DMS153 treated with DMSO at 0.1 percent for 48 hours (cell line): Measurements from ENCODE around the gene DUSP12.
"Not testable (repeated sequence)": the region's sequence is repeated elsewhere in the genome, so short reads cannot be mapped to it uniquely, and the experiment has no call there.

Experiments used
- DNase-seq: peaks from one replicate; lab custom pipeline; 2025; ENCODE audit not compliant: unreplicated experiment; lab: John Stamatoyannopoulos, UW

DUSP12 gene

DNA sequence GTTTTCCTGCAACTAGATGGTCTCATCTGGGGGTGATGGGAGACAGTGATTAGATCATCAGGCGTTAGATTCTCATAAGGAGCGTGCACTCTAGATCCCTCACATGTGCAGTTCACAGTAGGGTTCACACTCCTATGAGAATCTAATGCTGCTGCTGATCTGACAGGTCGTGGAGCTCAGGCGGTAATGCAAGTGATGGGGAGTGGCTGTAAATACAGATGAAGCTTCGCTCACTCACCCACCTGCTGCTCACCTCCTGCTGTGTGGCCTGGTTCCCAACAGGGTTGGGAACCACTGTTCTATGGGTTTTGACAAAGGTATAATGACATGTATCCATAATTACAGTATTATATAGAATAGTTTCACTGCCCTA is 20.1 kb downstream of the DUSP12 start:
- DNase-seq, result not testable (repeated sequence)

- DNase-seq, result no peak
Observed at GRCh38 chr1:161770250-161770649, 20.7 kb downstream of the DUSP12 start.

GRCh38 chr1:161771161-161771560 is 21.6 kb downstream of the DUSP12 start:
- no peak for DNase-seq

GRCh38 chr1:161771973-161772372 is 22.4 kb downstream of the DUSP12 start:
- no peak for DNase-seq

DNA sequence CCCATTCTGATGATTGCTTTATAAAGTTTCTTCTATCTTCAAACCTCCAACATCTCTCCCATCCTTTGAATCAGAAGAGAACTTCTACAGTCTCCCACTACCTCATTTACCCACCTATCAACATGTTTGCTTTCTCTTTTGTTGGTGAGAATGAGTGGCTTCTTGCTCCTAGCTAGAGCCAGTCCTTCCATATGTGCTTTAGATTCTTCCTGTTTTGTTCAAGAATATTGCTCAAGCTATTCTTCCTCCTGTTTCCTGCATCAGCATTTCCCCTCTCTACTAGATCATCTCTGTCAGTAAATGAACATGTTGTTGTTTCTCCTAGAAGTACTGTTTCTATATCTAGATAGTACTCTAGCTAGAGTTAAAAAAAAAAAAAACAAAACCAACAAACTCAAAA is 22.8 kb downstream of the DUSP12 start:
- DNase-seq, result no peak

GRCh38 chr1:161773791-161774190 is 24.2 kb downstream of the DUSP12 start:
- DNase-seq, result no peak

- DNase-seq, result no peak
Observed at GRCh38 chr1:161777261-161777660, 27.7 kb downstream of the DUSP12 start.

DNA sequence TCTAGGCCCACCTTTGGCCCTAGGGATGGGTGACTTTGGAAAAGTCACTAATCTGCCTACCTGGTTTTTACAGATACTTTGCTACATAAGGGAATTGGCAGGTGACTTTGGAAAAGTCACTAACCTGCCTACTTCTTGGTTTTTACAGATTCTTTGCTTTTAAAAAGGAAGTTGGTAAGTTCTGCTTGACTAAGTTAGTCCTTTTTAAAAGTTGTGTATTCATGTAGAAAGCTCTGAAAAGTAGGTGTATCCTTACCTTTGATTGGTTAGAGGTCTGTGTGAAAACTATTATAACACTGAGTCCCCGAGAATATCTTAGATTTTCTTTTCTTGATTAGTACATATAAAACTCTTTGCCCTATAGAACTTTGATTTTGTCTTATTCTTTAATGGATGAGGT is 28.9 kb downstream of the DUSP12 start:
- no peak for DNase-seq

DNA sequence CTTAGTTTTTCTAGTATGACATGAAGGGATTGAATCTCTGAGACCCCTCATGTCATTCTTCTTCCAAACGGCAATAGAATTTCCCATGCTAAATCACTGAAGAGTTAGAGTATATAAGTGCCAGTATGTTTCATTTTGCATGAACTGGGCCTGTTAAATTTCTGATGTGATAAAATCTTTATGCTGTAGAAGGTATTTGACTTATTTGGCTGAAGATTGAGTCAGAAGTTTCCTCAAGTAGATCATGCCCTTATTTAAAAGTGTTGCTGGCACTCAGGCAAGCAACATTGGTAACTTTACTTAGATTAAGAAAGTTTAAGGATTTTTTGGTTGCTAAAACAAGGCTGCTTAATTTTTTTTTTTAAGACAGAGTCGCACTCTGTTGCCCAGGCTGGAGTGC is 29.8 kb downstream of the DUSP12 start:
- DNase-seq, result no peak

- no peak for DNase-seq
Observed at GRCh38 chr1:161781995-161782394, 32.4 kb downstream of the DUSP12 start.

GRCh38 chr1:161782886-161783285 is 33.3 kb downstream of the DUSP12 start:
- DNase-seq, result no peak

DNA sequence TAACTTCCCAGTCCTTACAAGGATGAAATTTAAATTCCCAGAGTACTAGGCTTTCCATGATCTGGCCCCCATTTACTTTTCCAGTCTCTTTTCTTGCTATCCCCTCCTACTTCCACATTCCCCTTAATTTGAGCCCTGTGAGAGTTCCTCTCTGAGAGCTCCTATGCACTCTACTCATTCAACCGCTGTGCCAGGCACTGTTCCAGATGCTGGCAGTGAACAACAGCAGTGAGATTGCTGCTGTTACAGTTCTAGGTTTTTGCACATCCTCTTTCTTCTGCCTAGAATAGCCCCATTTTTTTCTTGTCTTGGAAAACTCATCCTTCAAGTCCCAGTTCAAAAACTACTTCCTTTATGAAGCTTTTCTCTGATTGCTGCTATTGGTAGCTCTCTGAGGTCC is 35.4 kb downstream of the DUSP12 start:
- DNase-seq, result no peak

- no peak for DNase-seq
Observed at GRCh38 chr1:161787355-161787754, 37.8 kb downstream of the DUSP12 start.

DNA sequence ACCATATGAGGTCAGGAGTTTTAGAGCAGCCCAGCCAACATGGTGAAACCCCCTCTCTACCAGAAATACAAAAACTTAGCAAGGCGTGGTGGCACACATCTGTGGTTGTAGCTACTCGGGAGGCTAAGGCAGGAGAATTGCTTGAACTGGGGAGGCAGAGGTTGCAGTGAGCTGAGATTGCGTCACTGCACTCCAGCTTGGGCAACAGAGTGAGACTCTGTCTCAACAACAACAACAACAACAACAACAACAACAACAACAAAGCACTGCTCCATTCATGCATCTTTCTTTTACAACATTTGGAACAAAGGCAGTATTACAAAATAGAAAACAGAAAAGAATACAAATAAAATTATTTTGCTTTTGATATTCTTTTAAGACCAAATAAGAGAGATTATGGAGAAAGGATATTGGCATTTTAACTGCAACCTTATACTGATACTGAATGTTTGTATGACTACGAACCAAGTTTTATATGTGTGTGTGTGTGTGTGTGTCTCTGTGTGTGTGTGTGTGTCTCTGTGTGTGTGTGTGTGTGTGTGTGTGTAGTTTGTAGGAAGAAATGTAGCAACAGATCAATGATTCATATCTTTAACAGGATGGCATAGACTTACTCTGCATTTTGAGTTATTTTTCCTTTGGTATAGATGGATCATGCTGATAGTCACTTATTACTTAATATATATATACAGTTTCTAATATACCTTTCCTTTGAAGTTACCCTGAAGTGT is 41.2 kb downstream of the DUSP12 start:
- DNase-seq, result no peak

GRCh38 chr1:161791904-161792655 is 42.5 kb downstream of the DUSP12 start:
- no peak for DNase-seq

GRCh38 chr1:161792740-161793139 is 43.2 kb downstream of the DUSP12 start:
- peak; percentile 61 for DNase-seq

DNA sequence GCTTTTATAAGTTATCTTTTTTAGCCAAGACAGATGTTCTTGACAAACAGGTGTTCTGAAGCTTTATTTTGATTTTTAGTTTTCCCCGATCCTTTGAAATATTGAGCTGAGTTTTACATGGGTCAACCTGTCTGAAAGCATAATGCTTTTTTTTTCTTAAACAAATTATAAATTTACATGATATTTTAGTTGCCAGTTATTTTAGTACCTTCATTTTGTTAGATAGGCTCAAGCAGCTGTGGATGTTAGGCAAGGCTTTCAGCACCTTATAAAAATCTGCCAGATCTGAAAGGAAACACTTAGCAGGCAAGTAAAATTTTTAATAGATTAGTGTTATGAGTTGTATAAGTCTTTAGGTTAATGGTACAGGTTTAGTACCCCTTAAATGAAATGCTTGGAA is 50.2 kb downstream of the DUSP12 start:
- DNase-seq, result no peak

DNA sequence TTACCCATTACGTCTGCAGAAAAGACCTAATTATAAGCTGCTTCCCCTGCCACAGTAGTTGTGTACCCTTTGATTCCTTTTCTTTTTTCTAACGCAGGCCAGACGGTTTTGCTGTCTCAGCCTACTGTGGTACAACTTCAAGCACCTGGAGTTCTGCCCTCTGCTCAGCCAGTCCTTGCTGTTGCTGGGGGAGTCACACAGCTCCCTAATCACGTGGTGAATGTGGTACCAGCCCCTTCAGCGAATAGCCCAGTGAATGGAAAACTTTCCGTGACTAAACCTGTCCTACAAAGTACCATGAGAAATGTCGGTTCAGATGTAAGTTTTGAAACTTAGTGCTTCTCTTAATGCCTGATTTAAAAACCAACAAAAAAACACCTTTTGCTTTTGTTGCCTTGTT is 52.4 kb downstream of the DUSP12 start:
- DNase-seq, result no peak

DNA sequence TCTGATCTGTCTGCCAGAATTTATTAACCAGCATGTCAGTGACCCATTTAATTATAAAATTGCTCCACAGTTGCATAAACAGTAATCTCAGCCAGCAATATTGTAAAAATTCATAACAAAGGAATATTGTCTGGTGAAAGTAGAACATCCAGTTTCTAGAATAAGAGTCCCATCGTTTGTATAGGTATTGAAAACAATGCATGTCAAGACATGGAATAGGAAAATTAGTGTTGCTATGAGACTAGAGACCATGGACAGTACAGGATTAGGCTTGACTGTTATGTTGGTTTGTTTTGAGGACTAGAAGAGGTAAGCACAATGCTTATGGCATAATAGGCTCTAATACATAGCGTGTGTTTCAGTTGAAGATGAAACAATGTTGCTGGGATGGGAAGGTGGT is 53.6 kb downstream of the DUSP12 start:
- DNase-seq, result no peak

- DNase-seq, result no peak
Observed at GRCh38 chr1:161805399-161806197, 56.0 kb downstream of the DUSP12 start.
